Ishikawa (cell line): ENCODE measurements around the gene SPATA46.

ENCODE experiments used
- CEBPB ChIP-seq: IDR thresholded peaks from 2 replicates; pipeline ENCODE4 v1.6.1; 2012
- CREB1 ChIP-seq: IDR thresholded peaks from 2 replicates; pipeline ENCODE4 v1.6.1; 2012; ENCODE audit warnings: low read depth
- EGR1 ChIP-seq: IDR thresholded peaks from 2 replicates; pipeline ENCODE4 v1.6.1; 2012
- EP300 ChIP-seq: IDR thresholded peaks from 2 replicates; pipeline ENCODE4 v1.6.1; 2012; ENCODE audit warnings: borderline replicate concordance
- FOXM1 ChIP-seq: IDR thresholded peaks from 2 replicates; pipeline ENCODE4 v1.6.1; 2012; ENCODE audit warnings: low read depth, borderline replicate concordance
- MAX ChIP-seq: IDR thresholded peaks from 2 replicates; pipeline ENCODE4 v1.6.1; 2012
- NFIC ChIP-seq: IDR thresholded peaks from 2 replicates; pipeline ENCODE4 v1.6.1; 2012
- RAD21 ChIP-seq: IDR thresholded peaks from 2 replicates; pipeline ENCODE4 v1.6.1; 2012; ENCODE audit warnings: low read depth
- REST ChIP-seq: IDR thresholded peaks from 2 replicates; pipeline ENCODE4 v1.6.1; 2012; ENCODE audit warnings: low read depth, mild to moderate bottlenecking
- TAF1 ChIP-seq: IDR thresholded peaks from 2 replicates; pipeline ENCODE4 v1.6.1; 2012; ENCODE audit warnings: low read depth, mild to moderate bottlenecking
- TCF12 ChIP-seq: IDR thresholded peaks from 2 replicates; pipeline ENCODE4 v1.6.1; 2012; ENCODE audit warnings: low read depth
- TEAD4 ChIP-seq: IDR thresholded peaks from 2 replicates; pipeline ENCODE4 v1.6.1; 2012
- USF1 ChIP-seq: IDR thresholded peaks from 2 replicates; pipeline ENCODE4 v1.6.1; 2012
- YY1 ChIP-seq: IDR thresholded peaks from 2 replicates; pipeline ENCODE4 v1.6.1; 2012; ENCODE audit warnings: low read depth
- ZBTB7A ChIP-seq: IDR thresholded peaks from 2 replicates; pipeline ENCODE4 v1.6.1; 2012; ENCODE audit warnings: low read depth

Gene SPATA46

DNA sequence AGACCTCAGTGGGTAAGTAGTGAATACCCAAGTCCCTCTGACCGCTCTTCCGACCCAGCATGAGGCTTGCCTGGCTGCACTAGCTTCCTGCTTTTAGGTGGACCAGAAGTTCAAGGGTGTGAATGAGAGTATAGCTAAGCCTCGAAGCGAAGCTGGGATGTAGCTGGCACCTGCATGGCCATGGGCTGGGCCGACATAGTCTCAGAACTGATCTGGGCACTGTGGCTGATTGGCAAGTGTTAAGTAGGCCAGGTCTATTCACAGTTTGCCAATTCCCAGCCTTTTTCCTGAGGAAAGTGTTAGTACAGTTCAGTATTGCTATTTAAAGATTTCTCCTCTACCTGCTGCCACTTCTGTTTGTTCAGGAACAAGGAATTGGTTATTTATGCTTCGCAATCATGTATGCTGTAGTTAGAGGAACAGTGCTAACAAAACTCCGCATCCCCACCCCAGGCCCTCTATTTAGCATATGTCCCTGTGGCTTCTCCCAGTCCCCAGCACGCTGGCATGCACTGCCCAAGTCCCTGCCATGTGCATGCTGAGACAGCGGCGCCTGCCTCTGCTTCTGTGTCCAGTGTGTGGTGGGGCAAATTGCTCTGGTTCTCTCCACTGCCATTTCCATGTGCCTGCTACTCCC is 16.3 kb downstream of the SPATA46 start:
- no peak for TF ChIP-seq RAD21
- TF ChIP-seq YY1, result no peak
- no peak for TF ChIP-seq CREB1
- no peak for TF ChIP-seq TAF1
- TF ChIP-seq EP300, result no peak
- no peak for TF ChIP-seq MAX
- TF ChIP-seq NFIC, result no peak
- TF ChIP-seq TEAD4, result no peak
- no peak for TF ChIP-seq USF1
- TF ChIP-seq CEBPB, result no peak
- no peak for TF ChIP-seq ZBTB7A
- no peak for TF ChIP-seq EGR1
- no peak for TF ChIP-seq TCF12
- TF ChIP-seq REST, result no peak
- no peak for TF ChIP-seq FOXM1

DNA sequence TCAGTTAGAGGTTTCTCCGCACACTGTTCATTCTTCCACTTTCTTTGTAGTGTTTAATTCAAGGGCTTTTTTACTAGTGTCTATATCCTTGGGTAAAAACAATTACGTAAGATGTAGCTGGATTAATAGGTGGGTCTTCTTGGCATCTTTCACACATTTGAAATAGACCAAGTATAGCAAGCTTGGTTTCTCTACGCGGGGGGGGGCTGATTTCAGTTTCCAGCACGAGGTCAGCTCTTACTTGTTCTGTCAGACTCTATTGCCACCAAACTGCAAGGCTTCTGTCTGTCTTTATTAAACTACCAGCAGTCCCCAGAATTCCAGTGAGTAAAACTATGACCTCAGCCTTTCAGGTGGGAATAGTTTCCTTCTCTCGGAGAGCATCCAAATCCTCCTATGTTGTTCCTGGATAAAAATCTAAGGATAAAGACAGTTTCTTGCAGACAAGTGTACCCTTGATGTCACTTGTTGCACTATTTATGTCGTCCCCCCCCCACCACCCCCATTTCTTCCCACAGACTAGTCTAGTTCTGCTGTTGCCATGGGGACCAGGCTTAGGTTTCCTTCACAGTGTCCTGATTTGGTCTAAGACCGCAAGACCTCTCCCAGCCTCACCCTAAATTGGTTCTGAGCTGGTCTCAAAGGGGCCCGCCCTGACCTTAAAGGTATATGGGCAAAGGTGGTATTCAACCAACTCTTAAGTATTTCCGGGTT is 17.0 kb downstream of the SPATA46 start:
- no peak for TF ChIP-seq YY1
- TF ChIP-seq EP300, result no peak
- no peak for TF ChIP-seq REST
- TF ChIP-seq EGR1, result no peak
- TF ChIP-seq CREB1, result no peak
- no peak for TF ChIP-seq TEAD4
- no peak for TF ChIP-seq RAD21
- TF ChIP-seq TAF1, result no peak
- no peak for TF ChIP-seq CEBPB
- no peak for TF ChIP-seq TCF12
- TF ChIP-seq ZBTB7A, result no peak
- TF ChIP-seq NFIC, result no peak
- TF ChIP-seq USF1, result no peak

GRCh38 chr1:162358928-162359327 is 17.7 kb downstream of the SPATA46 start:
- no peak for TF ChIP-seq TAF1
- TF ChIP-seq FOXM1, result no peak
- TF ChIP-seq TCF12, result no peak
- TF ChIP-seq REST, result no peak
- TF ChIP-seq ZBTB7A, result no peak
- no peak for TF ChIP-seq NFIC
- no peak for TF ChIP-seq YY1
- no peak for TF ChIP-seq TEAD4
- no peak for TF ChIP-seq CEBPB
- no peak for TF ChIP-seq MAX
- no peak for TF ChIP-seq RAD21
- TF ChIP-seq USF1, result no peak
- no peak for TF ChIP-seq EGR1
